Measurements from ENCODE around the gene EMB.
"Not testable (repeated sequence)": the region's sequence is repeated elsewhere in the genome, so short reads cannot be mapped to it uniquely, and the experiment has no call there.

Gene EMB

GRCh38 chr5:50365426-50366251 lies 75.4 kb downstream of the EMB start:
- Histone ChIP-seq H3K27me3 (ENCODE audit: insufficient read depth, low read length) (no peaks in the 10 kb centered on the region), H3K9me3 (ENCODE audit: insufficient read depth, low read depth, low read length) (peaks cover 55% of the 10 kb centered on the region), H3K4me1 (ENCODE audit: insufficient read depth, low read length) (no peaks in the 10 kb centered on the region), H3K36me3 (ENCODE audit: insufficient read depth, low read depth, low read length) (no peaks in the 10 kb centered on the region), H3K9ac (ENCODE audit: low read depth, low read length) (no peak overlapping the region), H3K4me3 (ENCODE audit: low read length) (no peak overlapping the region), H3K27ac (ENCODE audit: low read length) (no peak overlapping the region)

- not testable (repeated sequence) for H3K27me3 ChIP-seq (ENCODE audit: insufficient read depth, low read length); H3K4me3 ChIP-seq (ENCODE audit: low read length); H3K9ac ChIP-seq (ENCODE audit: low read depth, low read length); H3K27ac ChIP-seq (ENCODE audit: low read length); H3K4me1 ChIP-seq (ENCODE audit: insufficient read depth, low read length); H3K36me3 ChIP-seq (ENCODE audit: insufficient read depth, low read depth, low read length)
- peaks cover 64% of the 10 kb centered on the region for H3K9me3 ChIP-seq (ENCODE audit: insufficient read depth, low read depth, low read length)
These were observed 76.4 kb downstream of the EMB start for GRCh38 chr5:50364535-50365309.

- Histone ChIP-seq H3K9me3 (ENCODE audit: insufficient read depth, low read depth, low read length) (peaks cover 68% of the 10 kb centered on the region), H3K36me3 (ENCODE audit: insufficient read depth, low read depth, low read length) (no peaks in the 10 kb centered on the region), H3K4me1 (ENCODE audit: insufficient read depth, low read length) (no peaks in the 10 kb centered on the region), H3K9ac (ENCODE audit: low read depth, low read length) (no peak overlapping the region), H3K27me3 (ENCODE audit: insufficient read depth, low read length) (no peaks in the 10 kb centered on the region), H3K4me3 (ENCODE audit: low read length) (no peak overlapping the region), H3K27ac (ENCODE audit: low read length) (no peak overlapping the region)
These were observed 81.9 kb downstream of the EMB start for GRCh38 chr5:50359187-50359586.

- Histone ChIP-seq H3K27me3 (ENCODE audit: insufficient read depth, low read length) (no peaks in the 10 kb centered on the region), H3K27ac (ENCODE audit: low read length) (no peak overlapping the region), H3K4me1 (ENCODE audit: insufficient read depth, low read length) (no peaks in the 10 kb centered on the region), H3K4me3 (ENCODE audit: low read length) (no peak overlapping the region), H3K9me3 (ENCODE audit: insufficient read depth, low read depth, low read length) (peaks cover 36% of the 10 kb centered on the region), H3K9ac (ENCODE audit: low read depth, low read length) (no peak overlapping the region), H3K36me3 (ENCODE audit: insufficient read depth, low read depth, low read length) (no peaks in the 10 kb centered on the region)
These were observed 88.7 kb downstream of the EMB start for GRCh38 chr5:50352382-50352781.
